Measurements from ENCODE around the gene WWC1.
"Not testable (repeated sequence)": the region's sequence is repeated elsewhere in the genome, so short reads cannot be mapped to it uniquely, and the experiment has no call there.

The WWC1 gene

DNA sequence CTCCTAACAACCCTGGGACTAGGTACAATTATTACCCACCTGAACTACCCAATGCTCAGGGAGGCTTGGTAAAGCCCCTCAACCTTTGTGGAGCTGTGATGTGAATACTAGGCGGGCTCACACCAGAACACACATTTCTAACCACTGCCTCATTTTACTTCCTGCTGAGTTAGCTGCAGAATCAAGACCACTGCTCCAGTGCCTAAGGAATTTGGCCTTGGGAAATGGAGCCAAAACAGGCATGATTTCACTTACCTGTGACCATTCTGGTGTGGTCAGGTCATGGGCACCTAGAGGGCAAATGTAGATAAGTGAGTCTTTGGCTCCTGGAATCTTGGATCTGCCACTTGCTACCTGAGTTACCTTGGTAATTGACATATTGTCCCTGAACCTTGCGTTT is 5.2 kb downstream of the WWC1 start:
- Mint-ChIP-seq H3K9me3 (no peaks in the 10 kb centered on the region), H3K4me3 (no peak overlapping the region), H3K36me3 (no peaks in the 10 kb centered on the region), H3K4me1 (peaks cover 3% of the 10 kb centered on the region), H3K27me3 (peaks cover 12% of the 10 kb centered on the region), H3K27ac (no peak overlapping the region)

- no peaks in the 10 kb centered on the region for H3K36me3 Mint-ChIP-seq
- peaks cover 4% of the 10 kb centered on the region for H3K27me3 Mint-ChIP-seq
- H3K4me3 Mint-ChIP-seq = no peak overlapping the region
- no peaks in the 10 kb centered on the region for H3K9me3 Mint-ChIP-seq
- no peaks in the 10 kb centered on the region for H3K4me1 Mint-ChIP-seq
- H3K27ac Mint-ChIP-seq = no peak overlapping the region
Observed at GRCh38 chr5:168298949-168299348, 7.5 kb downstream of the WWC1 start.

GRCh38 chr5:168299372-168299771 is 7.9 kb downstream of the WWC1 start:
- no peaks in the 10 kb centered on the region for H3K9me3 Mint-ChIP-seq
- no peaks in the 10 kb centered on the region for H3K36me3 Mint-ChIP-seq
- H3K27ac Mint-ChIP-seq = no peak overlapping the region
- H3K4me1 Mint-ChIP-seq = no peaks in the 10 kb centered on the region
- H3K4me3 Mint-ChIP-seq = no peak overlapping the region
- H3K27me3 Mint-ChIP-seq = no peaks in the 10 kb centered on the region

DNA sequence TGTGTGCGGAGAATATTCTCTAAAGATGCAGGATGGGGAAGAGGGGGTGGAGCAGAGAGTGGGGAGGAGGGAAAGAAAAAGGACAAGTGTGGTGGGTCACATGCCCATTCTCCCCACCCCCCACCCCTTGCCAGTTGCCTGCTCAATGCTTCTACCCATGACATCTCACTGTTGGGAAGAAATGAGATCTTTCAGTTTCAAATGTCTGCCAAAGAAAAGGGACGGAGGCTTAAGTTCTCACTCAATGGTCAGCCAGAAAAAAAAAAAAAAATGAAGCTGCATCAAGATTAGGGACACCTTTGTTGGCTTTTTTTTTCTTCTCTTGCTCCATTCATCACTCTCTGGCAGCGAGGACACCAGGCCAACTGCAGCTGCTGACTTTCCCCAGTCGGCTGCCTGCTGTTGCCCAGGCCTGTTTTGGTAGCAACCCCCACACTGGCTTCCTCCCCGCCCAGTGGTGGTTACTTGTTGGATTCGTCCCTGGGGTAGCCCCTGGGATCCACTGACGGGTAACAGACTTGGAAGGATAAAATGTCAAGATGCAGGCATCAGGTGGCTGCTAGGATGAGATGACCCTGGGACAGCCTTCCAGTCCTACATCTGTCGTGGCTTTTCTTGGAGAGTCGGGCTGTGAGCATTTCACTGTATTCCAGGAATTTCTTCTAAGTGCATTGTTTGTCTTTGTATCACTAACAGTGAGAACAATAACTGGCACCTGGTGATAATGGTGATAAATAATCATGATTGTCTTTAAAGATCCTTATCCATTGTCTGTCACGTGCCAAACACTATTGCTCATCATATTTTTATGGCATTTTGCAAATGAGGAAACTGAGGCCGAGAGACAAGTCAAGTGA is 9.1 kb downstream of the WWC1 start:
- Mint-ChIP-seq H3K4me1 (no peaks in the 10 kb centered on the region), H3K36me3 (no peaks in the 10 kb centered on the region), H3K27me3 (no peaks in the 10 kb centered on the region), H3K4me3 (no peak overlapping the region), H3K9me3 (no peaks in the 10 kb centered on the region), H3K27ac (no peak overlapping the region)

GRCh38 chr5:168301593-168302390 is 10.3 kb downstream of the WWC1 start:
- no peaks in the 10 kb centered on the region for H3K9me3 Mint-ChIP-seq
- no peak overlapping the region for H3K4me3 Mint-ChIP-seq
- no peaks in the 10 kb centered on the region for H3K36me3 Mint-ChIP-seq
- no peaks in the 10 kb centered on the region for H3K4me1 Mint-ChIP-seq
- no peak overlapping the region for H3K27ac Mint-ChIP-seq
- H3K27me3 Mint-ChIP-seq = no peaks in the 10 kb centered on the region

GRCh38 chr5:168302785-168303184 is 11.3 kb downstream of the WWC1 start:
- Mint-ChIP-seq H3K9me3 (no peaks in the 10 kb centered on the region), H3K27ac (no peak overlapping the region), H3K36me3 (no peaks in the 10 kb centered on the region), H3K4me1 (no peaks in the 10 kb centered on the region), H3K27me3 (no peaks in the 10 kb centered on the region), H3K4me3 (no peak overlapping the region)

- Mint-ChIP-seq H3K27ac (no peak overlapping the region), H3K27me3 (no peaks in the 10 kb centered on the region), H3K9me3 (no peaks in the 10 kb centered on the region), H3K4me3 (no peak overlapping the region), H3K4me1 (no peaks in the 10 kb centered on the region), H3K36me3 (no peaks in the 10 kb centered on the region)
Observed at GRCh38 chr5:168303393-168304025, 12.1 kb downstream of the WWC1 start.

GRCh38 chr5:168304349-168304748 is 12.9 kb downstream of the WWC1 start:
- Mint-ChIP-seq H3K27ac (no peak overlapping the region), H3K9me3 (no peaks in the 10 kb centered on the region), H3K4me1 (no peaks in the 10 kb centered on the region), H3K4me3 (no peak overlapping the region), H3K36me3 (no peaks in the 10 kb centered on the region), H3K27me3 (peaks cover 1% of the 10 kb centered on the region)

DNA sequence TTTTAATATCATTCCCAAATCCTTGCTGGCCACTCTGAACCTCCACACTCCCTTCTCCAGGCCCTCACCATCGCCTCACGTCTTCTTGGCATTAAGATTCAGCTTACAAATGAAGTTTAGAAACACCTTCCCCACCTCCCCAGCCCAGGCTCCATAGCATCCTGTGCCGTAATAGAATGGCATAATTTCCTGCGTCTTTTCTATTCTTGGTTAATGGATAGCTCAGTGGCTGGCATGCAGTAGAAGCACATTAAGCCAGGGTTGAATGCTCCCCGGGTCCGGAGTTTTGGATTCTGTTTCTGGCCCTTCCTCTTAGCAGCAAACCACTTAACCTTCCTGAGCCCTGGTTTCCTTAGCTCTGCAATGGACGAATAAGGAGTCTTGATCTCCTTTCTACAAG is 13.8 kb downstream of the WWC1 start:
- H3K27ac Mint-ChIP-seq = no peak overlapping the region
- no peaks in the 10 kb centered on the region for H3K9me3 Mint-ChIP-seq
- no peak overlapping the region for H3K4me3 Mint-ChIP-seq
- H3K27me3 Mint-ChIP-seq = peaks cover 1% of the 10 kb centered on the region
- no peaks in the 10 kb centered on the region for H3K36me3 Mint-ChIP-seq
- no peaks in the 10 kb centered on the region for H3K4me1 Mint-ChIP-seq

GRCh38 chr5:168307022-168307421 is 15.6 kb downstream of the WWC1 start:
- Mint-ChIP-seq H3K36me3 (no peaks in the 10 kb centered on the region), H3K27ac (no peak overlapping the region), H3K9me3 (no peaks in the 10 kb centered on the region), H3K27me3 (peaks cover 4% of the 10 kb centered on the region), H3K4me3 (no peak overlapping the region), H3K4me1 (no peaks in the 10 kb centered on the region)

- Mint-ChIP-seq H3K27me3 (peaks cover 4% of the 10 kb centered on the region), H3K4me1 (no peaks in the 10 kb centered on the region), H3K27ac (no peak overlapping the region), H3K9me3 (no peaks in the 10 kb centered on the region), H3K4me3 (no peak overlapping the region), H3K36me3 (no peaks in the 10 kb centered on the region)
Observed at GRCh38 chr5:168307925-168308584, 16.6 kb downstream of the WWC1 start.

- no peaks in the 10 kb centered on the region for H3K4me1 Mint-ChIP-seq
- H3K4me3 Mint-ChIP-seq = no peak overlapping the region
- peaks cover 4% of the 10 kb centered on the region for H3K27me3 Mint-ChIP-seq
- H3K27ac Mint-ChIP-seq = no peak overlapping the region
- no peaks in the 10 kb centered on the region for H3K36me3 Mint-ChIP-seq
- no peaks in the 10 kb centered on the region for H3K9me3 Mint-ChIP-seq
Observed at GRCh38 chr5:168308976-168309598, 17.6 kb downstream of the WWC1 start.

DNA sequence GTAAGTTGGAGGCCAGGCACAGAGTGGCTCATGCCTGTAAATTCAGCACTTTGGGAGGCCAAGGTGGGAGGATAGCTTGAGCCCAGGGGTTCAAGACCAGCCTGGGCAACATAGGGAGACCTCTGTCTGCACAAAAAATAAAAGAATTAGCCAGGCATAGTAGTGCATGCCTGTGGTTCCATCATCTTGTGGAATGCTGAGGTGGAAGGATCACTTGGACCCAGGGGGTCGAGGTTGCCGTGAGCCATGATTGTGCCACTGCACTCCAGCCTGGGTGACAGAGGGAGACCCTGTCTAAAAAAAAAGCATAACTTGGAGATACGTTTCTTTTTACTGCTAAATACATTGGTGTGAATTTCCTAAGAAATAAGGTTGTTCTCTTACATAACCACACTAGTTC is 19.1 kb downstream of the WWC1 start:
- not testable (repeated sequence) for H3K27ac Mint-ChIP-seq, H3K36me3 Mint-ChIP-seq, H3K27me3 Mint-ChIP-seq, H3K9me3 Mint-ChIP-seq, H3K4me1 Mint-ChIP-seq, H3K4me3 Mint-ChIP-seq

- H3K9me3 Mint-ChIP-seq = no peaks in the 10 kb centered on the region
- H3K27me3 Mint-ChIP-seq = peaks cover 4% of the 10 kb centered on the region
- no peaks in the 10 kb centered on the region for H3K4me1 Mint-ChIP-seq
- no peaks in the 10 kb centered on the region for H3K36me3 Mint-ChIP-seq
- no peak overlapping the region for H3K4me3 Mint-ChIP-seq
- H3K27ac Mint-ChIP-seq = no peak overlapping the region
Observed at GRCh38 chr5:168311061-168311566, 19.7 kb downstream of the WWC1 start.
